K562 (cell line): ENCODE measurements around the gene UTP11. TPM values are rescaled to one million over a fixed set of nuclear protein-coding genes. Genes with fewer than 3 reads are reported as not detected.
A peak's percentile ranks its signal among the peaks of the same experiment; 100 is the strongest.

Experiments used
- ARID2 ChIP-seq: fragments of 450-650 bp; IDR thresholded peaks from 2 replicates; pipeline ENCODE4 v1.6.1; 2017; ENCODE audit warnings: antibody characterized with exemption, mild to moderate bottlenecking
- BCL6 ChIP-seq: fragments of 250-450 bp; sonication (Bioruptor Pico); IDR thresholded peaks from 2 replicates; pipeline ENCODE4 v1.4.0; 2020
- BRF2 ChIP-seq: IDR thresholded peaks from 3 replicates; pipeline ENCODE4 v1.6.1; 2011; ENCODE audit warnings: borderline replicate concordance, mild to moderate bottlenecking; ENCODE audit not compliant: insufficient read length, insufficient read depth
- CTCFL ChIP-seq: IDR thresholded peaks from 2 replicates; pipeline ENCODE4 v1.6.1; 2011; ENCODE audit warnings: borderline replicate concordance, low read depth, mild to moderate bottlenecking, moderate library complexity, low read length; ENCODE audit not compliant: insufficient read depth, poor library complexity, severe bottlenecking
- E4F1 ChIP-seq: fragments of 250-450 bp; sonication (Bioruptor Pico); IDR thresholded peaks from 2 replicates; pipeline ENCODE4 v1.5.0; 2021; ENCODE audit warnings: mild to moderate bottlenecking, borderline replicate concordance
- EP400 ChIP-seq: fragments of 450-650 bp; IDR thresholded peaks from 2 replicates; pipeline ENCODE4 v1.6.1; 2017; ENCODE audit warnings: antibody characterized with exemption, mild to moderate bottlenecking, moderate library complexity
- HMG20B ChIP-seq: fragments of 250-450 bp; sonication (Bioruptor Pico); IDR thresholded peaks from 2 replicates; pipeline ENCODE4 v1.5.0; 2021; ENCODE audit warnings: mild to moderate bottlenecking
- KAT8 ChIP-seq: fragments of 450-650 bp; IDR thresholded peaks from 2 replicates; pipeline ENCODE4 v1.6.1; 2016; ENCODE audit warnings: low read depth, mild to moderate bottlenecking
- MAZ ChIP-seq, 2 experiments: fragments of 450-650 bp in 1 of 2; sonication (generic) in 1 of 2; formaldehyde crosslinking; IDR thresholded peaks in 1 of 2; conservative IDR thresholded peaks in 1 of 2; 2 replicates each; pipeline versions ENCODE4 v1.4.0 to v1.5.0; 2020; ENCODE audit warnings: mild to moderate bottlenecking in 1 of 2, missing genetic modification reagents in 1 of 2
- MBD1 ChIP-seq: fragments of 250-450 bp; sonication (Bioruptor Pico); IDR thresholded peaks from 2 replicates; pipeline ENCODE4 v1.8.0; 2022; ENCODE audit warnings: inconsistent platforms
- MIER1 ChIP-seq: fragments of 450-650 bp; IDR thresholded peaks from 2 replicates; pipeline ENCODE4 v1.6.1; 2016; ENCODE audit warnings: antibody characterized with exemption, mild to moderate bottlenecking, low read depth
- NBN ChIP-seq: fragments of 450-650 bp; IDR thresholded peaks from 2 replicates; pipeline ENCODE4 v1.6.1; 2016; ENCODE audit warnings: low read depth, mild to moderate bottlenecking
- SAFB ChIP-seq: fragments of 200-400 bp; formaldehyde crosslinking; IDR thresholded peaks from 2 replicates; pipeline ENCODE4 v1.6.1; 2017; ENCODE audit warnings: low read depth, low read length, borderline replicate concordance
- SAP30 ChIP-seq: fragments of 200-600 bp; sonication (generic); IDR thresholded peaks from 2 replicates; pipeline ENCODE4 v1.6.1; 2012; ENCODE audit warnings: borderline replicate concordance, low read depth, mild to moderate bottlenecking, moderate library complexity, low read length, control low read depth, inconsistent platforms; ENCODE audit not compliant: insufficient read depth, poor library complexity, severe bottlenecking
- SP2 ChIP-seq: IDR thresholded peaks from 2 replicates; pipeline ENCODE4 v1.6.1; 2011; ENCODE audit warnings: mild to moderate bottlenecking, low read depth, low read length, moderate library complexity; ENCODE audit not compliant: poor library complexity, severe bottlenecking; ENCODE audit errors: extremely low read depth
- TCF3 ChIP-seq: sonication (generic); formaldehyde crosslinking; IDR thresholded peaks from 2 replicates; pipeline ENCODE4 v1.4.0; 2020; ENCODE audit warnings: mild to moderate bottlenecking, missing genetic modification reagents
- TCF7L2 ChIP-seq: fragments of 150-350 bp; IDR thresholded peaks from 2 replicates; pipeline ENCODE4 v1.6.1; 2016; ENCODE audit warnings: low read depth, mild to moderate bottlenecking, low read length, moderate library complexity
- ZC3H8 ChIP-seq: fragments of 450-650 bp; IDR thresholded peaks from 2 replicates; pipeline ENCODE4 v1.6.1; 2017
- ZNF143 ChIP-seq: sonication (generic); formaldehyde crosslinking; IDR thresholded peaks from 2 replicates; pipeline ENCODE4 v1.9.0; 2022; ENCODE audit warnings: mild to moderate bottlenecking, missing genetic modification reagents
- ZSCAN32 ChIP-seq: fragments of 450-650 bp; formaldehyde crosslinking; IDR thresholded peaks from 2 replicates; pipeline ENCODE4 v1.4.0; 2020; ENCODE audit warnings: mild to moderate bottlenecking, moderate library complexity
- polyA plus RNA-seq, 8 experiments: library from polyadenylated mRNA; depleted of rRNA in 4 of 8; stranded (reverse) in 5 of 8; unstranded in 3 of 8; fragments of >200 nt; fragmentation: Nextera tagmentation in 2 of 8; fragmentation: Illumina TruSeq in 1 of 8; extraction: Ambion mirVana in 2 of 8; extraction: Trizol in 1 of 8; gene quantifications; 2 replicates each; pipeline versions ENCODE4 v1.2.1 to v1.2.3, GENCODE V29; 2011 to 2014; ENCODE audit warnings: inconsistent platforms in 1 of 8, missing spikeins in 1 of 8
- total RNA-seq, 7 experiments: library from RNA; depleted of rRNA in 6 of 7; stranded (reverse); fragments of >200 nt in 6 of 7; fragmentation: Illumina TruSeq in 2 of 7; extraction: Trizol in 2 of 7; gene quantifications; 2 replicates each; pipeline versions ENCODE4 v1.2.1 to v1.2.3, GENCODE V29; 2011 to 2021; ENCODE audit warnings: low replicate concordance in 1 of 7

The UTP11 gene
- total and polyA plus RNA-seq, 9 of the 15 experiments (the other 6 are each of a cell fraction or from before 2014, with no cell fraction given): 91.1 to 378 (median 221) TPM

GRCh38 chr1:38004284-38005108, 8.0 kb upstream of the UTP11 start (continued):
- TF ChIP-seq MBD1 (CRISPR knock-in tag) (no peak), ARID2 (0 out of 2 replicates have a peak, but pooled peaks have one; percentile 16), MIER1 (no peak), NBN (peak; percentile 64; the same call in 1 of the 2 replicates), TCF3 (CRISPR knock-in tag) (0 out of 2 replicates have a peak, but pooled peaks have one; percentile 18), E4F1 (no peak), MAZ (CRISPR knock-in tag; conservative IDR thresholded peaks at IDR 0.05 in 1 of 2, IDR thresholded peaks at IDR 0.05 in 1 of 2) (no peak), BCL6 (no peak), ZSCAN32 (no peak), ZNF143 (CRISPR knock-in tag) (peak; percentile 28; the same call in 1 of the 2 replicates), EP400 (0 out of 2 replicates have a peak, but pooled peaks have one; percentile 2), ZC3H8 (no peak), BRF2 (no peak), SAFB (no peak), HMG20B (CRISPR knock-in tag) (no peak), CTCFL (peak; percentile 55), KAT8 (no peak), SP2 (no peak), TCF7L2 (no peak), SAP30 (peak; percentile 37)
